Left ventricle myocardium superior (tissue), 1 donor: ENCODE data around the gene OR5T1. TPM values are rescaled to one million over a fixed set of nuclear protein-coding genes. Genes with fewer than 3 reads are reported as not detected.

Experiments used
- ATAC-seq: fragments of 200-7000 bp; cut with Tn5 transposase; one replicate; pipeline ENCODE4 v1.9.1; 2020; ENCODE audit warnings: mild to moderate bottlenecking, moderate library complexity
- DNase-seq: peaks from one replicate; pipeline ENCODE4 v3.0.0-alpha.2; 2020
- intact Hi-C: fragments of 100-400 bp; cut with micrococcal nuclease; formaldehyde crosslinking; loops from one replicate; pipeline ENCODE4 v1.11.0; 2022
- long read RNA-seq: library from polyadenylated mRNA; unstranded; transcript quantifications from one replicate; pipeline ENCODE4 v2.0.0, GENCODE V29; 2021
- total RNA-seq: library from RNA; stranded (reverse); fragmentation: NEBNext Ultra II Directional; extraction: Animal tissue kit (Norgen Biotek cat#: 25700); gene quantifications from one replicate; pipeline ENCODE4 v1.2.1, GENCODE V29; 2021
- donor health status: DM: no; HTN: yes; CAD: no; lungs with severe emphysema.

The OR5T1 gene
- total RNA-seq: not detected
- long read RNA-seq: 0 reads

GRCh38 chr11:56273854-56274253, at the start of gene OR5T1:
TSS of gene OR5T1 (plus strand) at chr11:56274154. CDS start at chr11:56275639, 1,485 bp downstream.
- intact Hi-C loops: no loop called here
- ATAC-seq (no peak), DNase-seq (no peak)

GRCh38 chr11:56234155-56234554, 39.8 kb upstream of the OR5T1 start, which contains the start of gene OR5T2:
TSS of gene OR5T2 (minus strand) at chr11:56234255. CDS start at chr11:56233062, 1,193 bp downstream.
- intact Hi-C loops: no loop called here
- no peak for ATAC-seq
- DNase-seq: no peak

GRCh38 chr11:56251954-56252353, 22.0 kb upstream of the OR5T1 start, which contains the start of gene OR5T3:
TSS of gene OR5T3 (plus strand) at chr11:56252254. CDS start at chr11:56252254, 0 bp downstream.
- ATAC-seq: no peak
- DNase-seq: no peak
- intact Hi-C loops: no loop called here

GRCh38 chr11:56271092-56271491, 2.9 kb upstream of the OR5T1 start:
- intact Hi-C loops: no loop called here
- ATAC-seq (no peak), DNase-seq (no peak)

- intact Hi-C loops: no loop called here
Measured at GRCh38 chr11:56292154-56292553, 18.2 kb downstream of the OR5T1 start, which contains the start of gene OR8H1. TSS of gene OR8H1 (minus strand) at chr11:56292254. CDS start at chr11:56291062, 1,192 bp downstream.

GRCh38 chr11:56296898-56297297, 22.9 kb downstream of the OR5T1 start:
- no peak for DNase-seq
- intact Hi-C loops: no loop called here

More at GRCh38 chr11:56292154-56292553, 18.2 kb downstream of the OR5T1 start, which contains the start of gene OR8H1:
- no peak for DNase-seq
- ATAC-seq: no peak

GRCh38 chr11:56307836-56308235, 33.9 kb downstream of the OR5T1 start:
- DNase-seq (no peak), ATAC-seq (no peak)
- intact Hi-C loops: no loop called here

More at GRCh38 chr11:56296898-56297297, 22.9 kb downstream of the OR5T1 start:
- no peak for ATAC-seq

GRCh38 chr11:56314844-56315243, 40.9 kb downstream of the OR5T1 start, which contains the start of gene OR8K3:
TSS of gene OR8K3 (plus strand) at chr11:56315144. CDS start at chr11:56318307, 3,163 bp downstream.
- ATAC-seq (no peak), DNase-seq (no peak)
- intact Hi-C loops: no loop called here

Other genes with a start within 250 kb of the OR5T1 start
- gene OR5AS1, start 246.5 kb upstream of the OR5T1 start, total RNA-seq: not detected
- gene OR8I2, start 180.8 kb upstream of the OR5T1 start, total RNA-seq: not detected
- gene OR8H2, start 170.5 kb upstream of the OR5T1 start, total RNA-seq: not detected
- not detected for gene OR8H3, start 151.8 kb upstream of the OR5T1 start, total RNA-seq
- gene OR8J3, start 134.0 kb upstream of the OR5T1 start, total RNA-seq: not detected
- gene OR8K5, start 113.8 kb upstream of the OR5T1 start, total RNA-seq: not detected
- gene OR5J2, start 97.5 kb upstream of the OR5T1 start, total RNA-seq: not detected
- not detected for gene OR5T2, start 39.9 kb upstream of the OR5T1 start, total RNA-seq
- not detected for gene OR5T3, start 21.9 kb upstream of the OR5T1 start, total RNA-seq
- gene OR8H1, start 18.1 kb downstream of the OR5T1 start, total RNA-seq: not detected
- gene OR8K3, start 41.0 kb downstream of the OR5T1 start, total RNA-seq: not detected
- not detected for gene OR8K1, start 71.9 kb downstream of the OR5T1 start, total RNA-seq
- not detected for gene OR8J1, start 80.1 kb downstream of the OR5T1 start, total RNA-seq
- not detected for gene OR8U1, start 101.5 kb downstream of the OR5T1 start, total RNA-seq
- gene OR5AL1, start 138.5 kb downstream of the OR5T1 start, total RNA-seq: not detected
- not detected for gene OR5M3, start 199.2 kb downstream of the OR5T1 start, total RNA-seq
- gene OR5M8, start 217.2 kb downstream of the OR5T1 start, total RNA-seq: not detected